Muscle layer of colon (tissue), 2 donors: ENCODE measurements around the gene CENPW.

ENCODE experiments used
- H3K27ac ChIP-seq: one replicate; pipeline ENCODE4 v1.7.0; 2013; ENCODE audit warnings: low read depth, mild to moderate bottlenecking, low read length, moderate library complexity
- H3K27me3 ChIP-seq, 2 donors: one replicate each; pipeline ENCODE4 v1.7.0; 2013; ENCODE audit warnings: low read length in 2 of 2, mild to moderate bottlenecking in 2 of 2; ENCODE audit not compliant: insufficient read depth in 2 of 2, control insufficient read depth in 1 of 2
- H3K36me3 ChIP-seq: one replicate; pipeline ENCODE4 v1.7.0; 2013; ENCODE audit warnings: mild to moderate bottlenecking, low read length; ENCODE audit not compliant: insufficient read depth
- H3K4me1 ChIP-seq: one replicate; pipeline ENCODE4 v1.7.0; 2013; ENCODE audit warnings: mild to moderate bottlenecking, low read length; ENCODE audit not compliant: insufficient read depth
- H3K4me3 ChIP-seq, 2 donors: one replicate each; pipeline ENCODE4 v1.7.0; 2013; ENCODE audit warnings: low read length in 2 of 2, low read depth in 1 of 2, mild to moderate bottlenecking in 1 of 2, moderate library complexity in 1 of 2
- H3K9ac ChIP-seq: one replicate; pipeline ENCODE4 v1.7.0; 2013; ENCODE audit warnings: low read length
- H3K9me3 ChIP-seq: one replicate; pipeline ENCODE4 v1.7.0; 2013; ENCODE audit warnings: mild to moderate bottlenecking, low read length
- donor health status: abdominal sarcoma.
- donor health status: Adenocarcinoma of cecum.

The CENPW gene

GRCh38 chr6:126335210-126335609, 4.7 kb upstream of the CENPW start:
- Histone ChIP-seq H3K36me3 (no peaks in the 10 kb centered on the region), H3K9ac (no peak overlapping the region), H3K4me1 (no peaks in the 10 kb centered on the region), H3K27ac (no peak overlapping the region), H3K27me3 (no peaks in the 10 kb centered on the region), H3K4me3 (no peak overlapping the region), H3K9me3 (no peaks in the 10 kb centered on the region)

GRCh38 chr6:126337323-126337722, 2.6 kb upstream of the CENPW start:
- Histone ChIP-seq H3K27me3 (no peaks in the 10 kb centered on the region), H3K9me3 (no peaks in the 10 kb centered on the region), H3K4me1 (peaks cover 7% of the 10 kb centered on the region), H3K9ac (no peak overlapping the region), H3K27ac (no peak overlapping the region), H3K4me3 (no peak overlapping the region), H3K36me3 (no peaks in the 10 kb centered on the region)

GRCh38 chr6:126341126-126341525, 1.2 kb downstream of the CENPW start:
- H3K9ac ChIP-seq: no peak overlapping the region

GRCh38 chr6:126344181-126344580, 4.3 kb downstream of the CENPW start:
- Histone ChIP-seq H3K4me1 (peaks cover 7% of the 10 kb centered on the region), H3K9me3 (no peaks in the 10 kb centered on the region), H3K27me3 (no peaks in the 10 kb centered on the region), H3K9ac (no peak overlapping the region), H3K27ac (no peak overlapping the region), H3K36me3 (no peaks in the 10 kb centered on the region), H3K4me3 (no peak overlapping the region)

More at GRCh38 chr6:126341126-126341525, 1.2 kb downstream of the CENPW start:
- no peaks in the 10 kb centered on the region for H3K36me3 ChIP-seq
- peaks cover 7% of the 10 kb centered on the region for H3K4me1 ChIP-seq
- H3K9me3 ChIP-seq: no peaks in the 10 kb centered on the region
- H3K27me3 ChIP-seq: no peaks in the 10 kb centered on the region
- H3K27ac ChIP-seq: no peak overlapping the region
- H3K4me3 ChIP-seq: peak overlapping the region; percentile 12 to 95

GRCh38 chr6:126351960-126352359, 12.0 kb downstream of the CENPW start:
- Histone ChIP-seq H3K27me3 (no peaks in the 10 kb centered on the region), H3K27ac (no peak overlapping the region), H3K36me3 (no peaks in the 10 kb centered on the region), H3K4me1 (no peaks in the 10 kb centered on the region), H3K9me3 (no peaks in the 10 kb centered on the region), H3K9ac (no peak overlapping the region), H3K4me3 (no peak overlapping the region)

GRCh38 chr6:126352514-126352913, 12.6 kb downstream of the CENPW start:
- Histone ChIP-seq H3K36me3 (no peaks in the 10 kb centered on the region), H3K27me3 (no peaks in the 10 kb centered on the region), H3K9me3 (no peaks in the 10 kb centered on the region), H3K4me1 (no peaks in the 10 kb centered on the region), H3K9ac (no peak overlapping the region), H3K27ac (no peak overlapping the region), H3K4me3 (no peak overlapping the region)

GRCh38 chr6:126356526-126356925, 16.6 kb downstream of the CENPW start:
- Histone ChIP-seq H3K27ac (no peak overlapping the region), H3K9ac (no peak overlapping the region), H3K36me3 (no peaks in the 10 kb centered on the region), H3K4me3 (no peak overlapping the region), H3K27me3 (no peaks in the 10 kb centered on the region), H3K9me3 (peaks cover 5% of the 10 kb centered on the region), H3K4me1 (no peaks in the 10 kb centered on the region)

- Histone ChIP-seq H3K27ac (no peak overlapping the region), H3K9ac (no peak overlapping the region), H3K4me3 (no peak overlapping the region), H3K36me3 (no peaks in the 10 kb centered on the region), H3K27me3 (no peaks in the 10 kb centered on the region), H3K4me1 (no peaks in the 10 kb centered on the region), H3K9me3 (peaks cover 5% of the 10 kb centered on the region)
Observed at GRCh38 chr6:126359936-126360537, 20.1 kb downstream of the CENPW start.

GRCh38 chr6:126361832-126362440, 22.0 kb downstream of the CENPW start:
- H3K27ac ChIP-seq: no peak overlapping the region
- no peak overlapping the region for H3K4me3 ChIP-seq
- H3K4me1 ChIP-seq: no peaks in the 10 kb centered on the region
- no peak overlapping the region for H3K9ac ChIP-seq
- peaks cover 5% of the 10 kb centered on the region for H3K9me3 ChIP-seq
- H3K27me3 ChIP-seq: no peaks in the 10 kb centered on the region
- no peaks in the 10 kb centered on the region for H3K36me3 ChIP-seq

- Histone ChIP-seq H3K9ac (no peak overlapping the region), H3K27ac (no peak overlapping the region), H3K4me1 (no peaks in the 10 kb centered on the region), H3K4me3 (no peak overlapping the region), H3K9me3 (no peaks in the 10 kb centered on the region), H3K27me3 (no peaks in the 10 kb centered on the region), H3K36me3 (no peaks in the 10 kb centered on the region)
Observed at GRCh38 chr6:126367849-126368248, 27.9 kb downstream of the CENPW start.

- Histone ChIP-seq H3K9ac (no peak overlapping the region), H3K4me1 (peaks cover 9% of the 10 kb centered on the region), H3K27ac (no peak overlapping the region), H3K4me3 (no peak overlapping the region), H3K27me3 (no peaks in the 10 kb centered on the region), H3K9me3 (no peaks in the 10 kb centered on the region), H3K36me3 (no peaks in the 10 kb centered on the region)
Observed at GRCh38 chr6:126372626-126373025, 32.7 kb downstream of the CENPW start.

- Histone ChIP-seq H3K27me3 (no peaks in the 10 kb centered on the region), H3K4me3 (no peak overlapping the region), H3K9ac (no peak overlapping the region), H3K36me3 (no peaks in the 10 kb centered on the region), H3K9me3 (no peaks in the 10 kb centered on the region), H3K27ac (no peak overlapping the region), H3K4me1 (peaks cover 16% of the 10 kb centered on the region)
Observed at GRCh38 chr6:126373344-126373743, 33.4 kb downstream of the CENPW start.
